Embryonic facial prominence (tissue), 1 donor: ENCODE measurements around the gene SORCS2.

Source experiments
- DNase-seq: peaks from one replicate; pipeline ENCODE4 v3.0.0-alpha.2; 2016; ENCODE audit errors: extremely low spot score

The SORCS2 gene

DNA sequence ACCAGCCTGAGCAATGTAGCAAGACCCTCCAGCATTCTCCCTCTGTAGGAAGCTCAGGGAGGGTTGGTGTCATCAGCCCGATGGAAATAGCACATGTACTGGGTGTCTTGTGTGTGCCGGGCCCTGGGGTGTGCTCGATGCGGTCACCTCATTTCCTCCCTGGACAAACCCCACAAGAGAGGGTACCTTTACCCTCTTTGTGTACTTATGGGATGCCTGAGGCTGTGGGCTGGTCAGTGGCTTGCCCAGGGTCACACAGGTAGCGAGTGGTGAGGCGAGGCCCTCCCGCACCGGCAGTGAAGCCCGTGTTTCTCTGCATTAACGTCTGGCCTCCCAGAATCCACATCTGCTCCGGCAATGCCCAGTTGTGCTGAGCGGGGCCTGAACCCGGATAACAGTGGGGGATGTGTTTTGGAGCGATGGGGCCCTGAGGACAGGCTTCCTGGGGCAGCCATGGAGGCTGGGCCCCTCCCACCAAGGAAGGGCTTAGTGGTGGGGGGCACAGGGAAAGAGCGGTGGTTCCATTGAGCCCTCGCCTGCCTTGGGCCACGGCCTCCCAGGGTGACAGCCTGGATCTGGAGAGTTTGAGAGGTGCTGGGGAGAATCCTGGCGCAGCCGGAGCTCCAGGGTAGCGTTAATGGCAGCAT lies 234.3 kb downstream of the SORCS2 start:
- no peak for DNase-seq

DNA sequence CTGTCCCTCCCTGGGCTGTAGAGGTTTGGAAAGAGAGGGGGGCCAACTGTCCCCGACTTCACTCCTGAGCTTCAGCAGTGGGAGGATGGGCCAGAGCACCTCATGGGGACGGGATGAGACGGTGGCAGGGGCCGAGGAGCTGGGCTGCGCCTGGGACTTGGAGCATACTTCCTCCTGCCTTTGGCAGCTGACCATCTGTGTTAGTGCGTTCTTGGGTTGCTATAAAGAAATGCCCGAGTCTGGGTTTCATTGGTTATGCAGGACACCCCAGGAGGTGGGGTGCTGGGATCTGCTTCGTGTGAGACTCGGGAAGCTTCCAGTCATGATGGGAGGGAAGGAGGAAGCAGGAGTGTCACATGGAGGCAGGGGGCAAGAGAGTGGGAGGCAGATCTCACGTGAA lies 235.0 kb downstream of the SORCS2 start:
- DNase-seq = no peak

DNA sequence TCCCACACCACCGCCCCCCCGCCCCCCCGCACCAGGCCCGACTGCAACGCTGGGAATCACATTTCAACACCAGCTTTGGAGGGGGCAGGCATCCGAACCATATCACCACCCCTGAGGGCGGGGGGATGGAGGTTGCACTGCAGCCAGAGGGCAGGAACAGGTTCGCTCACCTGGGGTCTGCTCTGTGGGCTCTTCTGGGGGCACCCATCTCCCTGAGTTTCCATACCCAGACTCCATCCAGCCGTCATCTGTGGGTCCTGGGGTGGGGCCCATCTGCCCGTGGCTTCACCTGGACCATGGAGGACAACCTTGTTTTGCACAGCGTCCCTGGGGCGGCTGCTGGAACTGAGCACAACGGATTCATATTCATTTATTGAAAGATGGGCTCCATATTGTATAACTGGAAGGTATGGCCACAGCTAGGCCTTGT lies 235.5 kb downstream of the SORCS2 start:
- DNase-seq = no peak

DNA sequence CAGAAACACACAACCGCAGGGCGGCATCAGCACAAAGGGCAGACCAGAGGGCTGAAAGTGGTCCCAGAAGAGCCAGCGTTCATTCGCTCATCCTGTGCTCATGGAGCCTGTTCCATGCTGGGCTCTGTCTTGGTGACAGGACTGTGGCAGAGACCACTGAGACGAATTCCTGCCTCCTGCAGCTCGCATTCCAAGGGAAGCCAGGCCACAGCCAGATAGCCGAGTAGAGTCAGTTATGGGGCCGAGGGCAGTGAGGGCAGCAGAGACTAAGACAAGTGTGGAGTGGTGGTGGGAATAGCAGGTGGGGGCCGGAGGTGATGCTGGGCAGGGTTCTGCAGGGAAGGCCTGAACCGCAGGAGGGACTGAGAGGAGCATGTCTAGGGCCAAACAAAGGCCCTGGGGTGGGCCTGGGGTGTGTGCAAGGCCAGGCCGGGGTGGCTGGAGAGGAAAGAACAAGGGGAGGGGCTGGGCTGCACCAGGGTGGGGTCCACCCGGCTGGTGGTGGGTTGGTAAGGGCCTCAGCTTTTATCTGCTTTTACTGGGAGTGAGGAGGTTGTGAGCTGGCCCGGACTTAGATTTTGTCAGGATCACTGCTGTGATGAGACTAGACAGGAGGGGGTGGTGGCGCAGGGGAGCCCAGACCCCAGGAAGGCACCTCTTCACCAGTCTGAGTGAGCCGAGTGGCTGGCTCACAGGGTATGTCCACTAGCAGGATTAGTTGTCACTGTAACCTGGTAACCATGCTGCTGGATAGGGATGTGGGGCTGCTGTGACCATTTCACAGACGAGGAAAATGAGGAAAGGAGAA lies 236.1 kb downstream of the SORCS2 start:
- no peak for DNase-seq

DNA sequence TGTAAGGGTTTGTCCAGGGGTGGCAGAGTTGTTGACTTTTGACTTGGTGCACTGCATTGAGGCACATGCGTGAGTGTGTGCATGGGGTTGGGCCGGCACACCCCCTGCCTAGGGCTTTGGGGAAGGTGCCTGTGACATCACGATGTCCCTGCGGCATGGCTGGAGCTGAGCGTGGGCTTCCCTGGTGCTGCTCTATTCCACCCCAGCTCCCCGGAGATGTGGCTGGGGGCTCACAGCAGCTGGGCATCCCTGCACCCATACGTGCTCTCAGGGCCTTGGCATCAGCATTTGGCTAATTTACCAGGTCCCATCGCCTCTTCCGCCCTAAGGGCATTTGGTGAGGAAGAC lies 236.7 kb downstream of the SORCS2 start:
- no peak for DNase-seq

DNA sequence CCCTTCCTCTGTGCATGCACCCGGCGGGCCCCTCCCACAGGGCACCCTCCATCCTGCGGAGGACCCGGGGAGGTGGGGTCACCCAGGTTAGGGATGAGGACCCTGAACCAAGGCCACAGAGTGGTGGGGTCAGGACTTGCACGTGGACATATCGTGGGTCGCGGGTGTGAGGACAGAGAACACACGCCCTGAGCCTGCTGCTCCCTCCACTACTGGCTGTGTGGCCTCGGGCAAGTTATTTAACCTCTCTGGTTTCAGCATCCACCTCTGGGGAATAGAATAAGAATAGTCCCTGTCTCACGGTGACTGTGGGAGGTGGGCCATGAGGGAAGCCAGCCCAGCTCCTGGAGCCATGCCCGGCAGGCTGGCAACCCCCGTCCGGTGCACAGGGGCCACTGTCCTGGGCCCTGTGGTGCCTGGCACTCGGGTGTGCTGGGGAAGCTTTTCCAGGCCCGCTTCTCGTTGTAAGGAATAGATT lies 237.3 kb downstream of the SORCS2 start:
- DNase-seq = no peak

DNA sequence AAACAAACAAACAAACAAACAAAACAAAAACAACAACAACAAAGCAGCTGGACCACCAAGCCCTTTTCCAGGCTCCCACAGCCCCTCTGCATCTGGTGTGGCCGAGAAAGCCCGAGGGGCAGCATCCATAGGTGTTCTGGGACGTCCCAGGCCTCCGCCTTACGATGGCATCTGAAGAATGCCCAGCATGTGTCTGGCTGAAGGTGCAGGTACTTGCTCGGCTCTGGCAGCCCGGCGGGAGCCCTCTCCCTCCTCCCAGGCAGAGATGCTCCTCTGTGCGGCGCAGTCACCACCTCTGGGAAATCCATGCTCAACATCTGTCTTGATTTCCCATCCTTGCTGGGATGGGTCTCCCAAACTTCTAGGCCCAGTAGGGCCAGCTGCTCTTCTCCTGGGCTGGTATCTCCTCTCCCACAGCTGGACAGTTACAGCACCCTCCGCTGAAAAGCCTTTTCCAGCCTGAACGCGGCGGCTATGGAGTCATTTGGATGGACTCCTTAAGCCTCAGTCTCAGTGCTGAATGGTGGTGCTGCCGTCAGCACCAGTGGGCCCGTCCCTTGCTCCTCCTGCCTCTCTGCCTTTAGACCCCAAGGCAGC lies 238.1 kb downstream of the SORCS2 start:
- DNase-seq = no peak

DNA sequence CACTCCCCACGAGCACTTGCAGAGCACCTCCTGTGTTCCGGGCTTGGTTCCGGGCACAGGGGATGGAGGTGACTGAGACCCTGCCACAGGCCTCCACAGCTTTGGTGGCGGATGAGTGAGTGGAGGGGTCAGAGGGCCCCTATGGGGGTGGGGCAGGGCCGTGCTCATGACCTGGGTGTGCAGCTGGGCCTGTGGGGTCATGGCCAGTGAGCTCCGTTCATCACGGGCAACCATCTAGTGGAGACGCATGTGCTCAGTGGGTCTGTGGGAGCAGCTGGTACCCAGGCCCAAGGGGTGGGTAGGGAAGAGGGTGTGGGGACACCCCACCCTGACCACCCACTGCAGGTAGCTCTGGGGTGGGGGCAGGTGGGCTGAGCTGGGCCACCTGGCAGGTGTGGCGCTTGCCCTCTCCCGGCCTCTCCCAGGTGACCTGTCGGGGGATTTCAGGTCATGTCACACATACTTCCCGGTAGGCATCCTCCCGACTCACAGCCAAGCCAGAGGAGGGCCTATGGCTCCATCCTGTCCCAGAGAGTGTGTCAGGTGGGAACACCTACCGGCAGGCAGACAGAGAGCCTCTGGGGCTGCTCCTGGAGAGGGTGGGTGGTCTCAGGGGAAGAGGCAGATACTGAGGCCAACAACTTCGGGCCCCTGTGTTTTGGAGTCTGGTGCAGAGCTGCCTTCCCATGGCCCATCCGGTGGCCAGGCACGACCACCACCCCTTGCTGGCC lies 238.8 kb downstream of the SORCS2 start:
- DNase-seq = no peak

DNA sequence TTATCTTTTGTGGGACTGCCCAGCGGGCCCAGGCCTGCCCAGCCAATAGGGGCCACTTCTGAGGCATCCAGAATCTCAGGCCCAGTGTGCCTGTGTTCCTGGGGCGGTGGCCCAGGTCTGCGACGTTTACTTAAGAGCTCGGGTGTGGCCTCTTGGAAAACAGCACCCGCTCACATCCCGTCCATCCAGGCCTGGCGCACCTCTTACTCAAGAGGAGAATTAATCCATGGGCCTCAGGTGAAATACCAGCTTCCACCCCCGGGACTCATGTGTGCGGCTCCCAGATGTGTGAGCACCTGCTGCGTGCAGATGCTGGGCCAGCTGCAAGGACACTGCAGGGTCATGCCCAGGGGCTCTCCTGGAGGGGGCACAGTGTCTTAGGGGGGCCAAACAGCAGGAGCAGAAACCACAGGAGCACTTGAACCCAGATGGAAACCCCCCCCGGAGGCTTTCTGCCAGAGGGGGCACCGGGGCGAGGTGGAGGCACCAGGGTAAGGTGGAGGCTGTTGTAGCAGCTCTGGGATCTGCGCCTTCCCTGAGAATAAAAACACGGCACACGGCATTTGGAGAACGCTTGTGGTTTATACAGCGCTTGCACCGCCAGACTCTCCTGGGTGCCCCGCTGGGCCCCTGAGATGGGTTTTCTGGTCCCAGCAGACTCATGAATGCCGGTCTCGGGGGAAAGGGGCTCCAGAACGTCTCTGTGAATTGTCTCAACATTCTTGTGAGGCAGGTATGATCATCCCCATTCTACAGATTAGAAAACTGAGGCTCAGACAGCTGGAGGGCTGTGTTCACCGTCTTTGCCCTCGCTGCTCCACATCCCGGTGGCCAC lies 239.6 kb downstream of the SORCS2 start:
- no peak for DNase-seq

DNA sequence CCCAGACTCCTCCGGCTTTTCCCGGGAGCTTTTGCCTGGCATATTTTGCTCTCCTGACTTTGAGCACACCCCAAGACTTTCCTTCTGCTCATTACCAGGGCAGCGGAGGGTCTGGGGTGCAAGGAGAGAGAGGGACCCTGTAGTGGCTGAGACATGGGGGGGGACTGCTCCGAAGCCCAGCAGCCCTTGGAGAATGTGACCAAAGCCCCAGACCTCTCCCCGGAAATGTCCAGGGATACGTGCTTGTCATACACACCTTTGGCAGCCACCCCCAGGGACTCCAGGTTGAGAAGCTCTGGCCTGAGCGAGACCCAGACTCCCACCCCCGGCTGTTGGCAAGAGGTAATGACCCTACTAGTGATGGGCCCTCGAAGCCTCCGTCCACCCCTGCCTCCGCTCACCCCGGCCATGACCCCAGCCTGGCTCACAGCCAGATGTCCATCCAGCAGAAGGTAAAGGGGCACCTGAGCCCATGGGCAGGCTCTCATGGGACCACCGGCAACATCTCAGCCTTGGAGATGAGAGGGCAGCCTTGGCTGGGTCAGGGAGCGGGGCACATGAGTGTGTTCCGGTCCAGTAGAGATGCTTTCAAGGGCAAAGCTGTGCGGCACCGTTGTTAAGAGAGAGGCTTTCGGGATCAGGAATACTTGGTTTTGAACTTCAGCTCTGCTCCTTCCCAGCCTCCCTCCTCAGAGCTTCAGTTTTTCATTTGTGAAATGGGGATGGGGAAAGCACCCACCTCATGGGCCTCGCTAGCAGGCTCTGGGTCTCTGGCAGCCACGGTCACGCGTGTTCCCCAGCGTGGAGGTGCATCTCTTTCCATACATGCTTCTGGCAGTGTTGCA lies 240.4 kb downstream of the SORCS2 start:
- DNase-seq = no peak

DNA sequence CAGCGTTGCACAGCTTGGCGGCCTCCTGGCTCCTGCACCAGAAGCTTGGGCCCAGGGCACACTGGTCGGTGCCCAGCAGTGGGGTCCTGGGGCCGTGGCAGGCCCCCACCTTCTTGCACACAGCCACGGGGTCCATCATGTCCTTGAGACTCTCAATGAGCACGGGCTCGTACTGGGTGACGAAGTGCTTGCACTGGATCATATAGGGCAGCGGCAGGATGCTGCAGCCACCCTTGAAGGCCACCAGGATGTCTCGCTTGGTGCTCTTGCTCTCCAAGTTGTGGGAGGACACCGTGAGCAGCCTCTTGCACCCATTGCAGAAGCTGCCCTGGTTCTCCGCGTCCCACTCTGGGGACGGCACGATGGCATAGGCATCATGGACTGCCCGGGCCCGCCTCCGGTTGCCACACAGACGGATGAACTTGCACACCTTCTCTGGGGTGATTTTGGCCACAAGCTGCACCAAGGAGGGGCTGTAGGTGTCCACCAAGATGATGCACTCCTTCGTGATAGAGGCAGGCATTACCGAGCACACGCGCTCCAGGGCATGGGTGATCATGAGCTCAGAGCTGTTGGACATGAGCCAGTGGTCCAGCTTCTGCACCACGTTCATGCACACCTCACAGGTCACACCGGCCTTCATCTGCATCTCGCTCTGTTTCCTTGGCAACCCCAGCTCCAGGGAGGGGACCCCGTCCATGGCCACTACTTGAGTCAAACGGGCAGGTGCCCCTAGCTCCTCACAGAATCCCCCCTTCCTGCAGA lies 241.2 kb downstream of the SORCS2 start:
- DNase-seq = no peak

DNA sequence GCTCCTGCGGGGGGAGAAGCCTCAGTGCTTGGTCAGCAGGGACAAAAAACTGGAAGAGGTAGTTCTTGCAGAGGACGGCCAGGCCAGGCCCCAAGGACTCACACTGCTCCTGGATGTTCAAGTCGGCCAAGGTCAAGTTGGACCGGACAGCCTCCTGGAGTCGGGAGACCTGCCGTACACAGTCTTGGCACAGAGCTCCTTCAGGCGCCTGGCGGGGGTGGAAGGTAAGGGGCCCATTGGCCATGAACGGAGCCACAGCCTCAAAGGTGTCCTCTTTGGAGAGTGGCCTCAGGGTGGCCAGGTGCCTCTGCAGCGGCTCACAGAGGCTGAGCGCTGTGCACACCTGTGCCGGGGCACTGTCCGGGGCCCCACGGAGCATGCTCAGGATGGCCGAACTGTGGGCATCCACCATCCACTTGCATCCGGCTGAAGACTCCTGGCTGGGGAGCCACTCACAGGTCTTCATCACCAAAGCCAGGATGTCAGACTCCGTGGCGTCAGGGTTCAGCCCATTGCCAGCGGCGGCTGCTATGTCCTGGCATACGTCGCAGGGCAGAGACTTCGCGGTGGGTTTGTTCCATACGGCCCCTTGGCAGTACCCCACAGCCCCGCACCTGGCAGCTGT lies 241.9 kb downstream of the SORCS2 start:
- DNase-seq = no peak

DNA sequence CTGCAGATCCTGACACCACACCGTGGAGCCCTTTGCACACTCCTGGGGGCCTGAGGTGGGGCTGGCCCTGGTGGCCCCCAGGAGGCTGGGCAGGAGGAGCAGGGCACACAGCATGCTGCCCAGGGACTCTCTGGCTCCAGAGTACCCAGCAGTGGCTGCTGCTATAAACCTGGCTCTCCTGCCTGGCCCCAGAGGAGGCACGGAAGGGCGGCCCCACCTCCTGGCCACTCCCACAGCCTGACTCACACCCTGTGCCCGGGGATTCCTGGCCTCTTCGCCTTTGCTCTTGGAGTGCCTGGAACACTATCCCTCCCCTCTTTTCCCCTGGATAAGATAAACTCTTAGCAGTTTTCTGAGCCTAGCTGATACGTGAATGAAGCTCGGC lies 242.4 kb downstream of the SORCS2 start, which contains the start of gene PSAPL1:
TSS of gene PSAPL1 (minus strand) at position 165 of the 385 bp plus-strand sequence. CDS start at position 114, 51 bp downstream.
- DNase-seq = no peak

DNA sequence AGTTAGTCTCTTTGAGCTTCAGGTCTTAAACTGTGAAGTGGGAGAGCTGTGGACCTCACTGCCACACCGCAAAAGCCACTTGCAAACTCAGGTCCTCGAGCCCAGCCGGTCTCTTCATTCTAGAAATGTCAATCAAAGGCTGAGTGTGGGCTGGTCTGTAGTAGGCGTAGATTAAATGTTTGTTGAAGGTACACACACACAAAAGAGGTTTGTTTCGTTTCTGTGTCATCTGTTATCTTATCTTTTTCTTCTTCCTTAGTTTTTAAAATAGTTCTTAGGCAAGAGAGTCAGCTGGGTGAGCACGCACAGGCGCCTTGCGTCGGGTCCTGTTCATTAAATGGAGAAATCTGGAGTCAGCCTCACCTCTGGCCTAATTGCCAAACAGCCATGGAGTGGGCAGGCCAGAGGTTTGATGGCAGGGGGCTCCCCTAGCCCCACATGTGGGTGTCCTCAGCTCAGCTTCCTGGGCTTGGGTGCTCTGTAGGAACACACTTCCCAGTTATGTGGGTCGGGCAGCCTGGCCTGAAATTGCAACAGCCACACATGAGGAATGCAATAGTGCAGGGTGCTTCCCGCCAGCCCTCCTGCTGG lies 243.2 kb downstream of the SORCS2 start:
- DNase-seq = no peak

DNA sequence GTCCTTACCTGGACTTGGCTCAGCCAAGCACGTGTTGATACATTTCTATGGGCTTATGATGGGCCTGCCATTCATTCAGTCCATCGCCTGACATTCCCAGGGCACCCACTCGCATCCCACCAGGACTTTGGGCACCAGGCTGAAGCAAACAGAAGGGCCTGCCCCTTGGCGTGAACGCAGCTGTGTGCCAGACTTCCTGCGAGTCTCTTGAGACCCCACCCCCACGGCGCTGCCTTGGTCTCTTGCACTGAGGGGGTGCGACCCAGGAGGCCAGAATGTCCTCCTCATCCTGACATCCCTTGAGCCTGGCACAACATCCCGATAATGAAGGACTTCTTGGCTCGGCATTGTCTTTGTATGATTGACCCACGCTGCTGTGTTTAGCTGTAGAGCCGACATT lies 243.9 kb downstream of the SORCS2 start:
- DNase-seq = no peak

DNA sequence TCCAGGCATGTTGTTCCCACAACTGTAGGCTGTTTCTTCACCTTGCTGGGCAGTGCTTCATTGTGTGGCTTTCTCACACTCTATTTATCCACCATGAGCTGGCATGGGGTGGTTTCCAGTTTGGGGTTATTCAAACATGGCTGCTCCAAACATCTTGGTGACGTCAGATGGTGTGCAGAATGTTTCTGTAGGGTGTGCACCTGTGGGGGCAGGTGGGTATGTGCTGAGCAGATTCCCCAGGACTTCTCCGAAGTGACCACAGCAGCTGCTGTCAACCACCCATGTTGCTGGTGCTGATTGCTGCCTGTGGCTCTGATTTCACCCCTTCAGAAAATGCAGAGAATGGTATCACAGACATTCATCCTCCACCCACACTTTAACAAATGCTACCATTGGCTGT lies 247.4 kb downstream of the SORCS2 start:
- DNase-seq = no peak

DNA sequence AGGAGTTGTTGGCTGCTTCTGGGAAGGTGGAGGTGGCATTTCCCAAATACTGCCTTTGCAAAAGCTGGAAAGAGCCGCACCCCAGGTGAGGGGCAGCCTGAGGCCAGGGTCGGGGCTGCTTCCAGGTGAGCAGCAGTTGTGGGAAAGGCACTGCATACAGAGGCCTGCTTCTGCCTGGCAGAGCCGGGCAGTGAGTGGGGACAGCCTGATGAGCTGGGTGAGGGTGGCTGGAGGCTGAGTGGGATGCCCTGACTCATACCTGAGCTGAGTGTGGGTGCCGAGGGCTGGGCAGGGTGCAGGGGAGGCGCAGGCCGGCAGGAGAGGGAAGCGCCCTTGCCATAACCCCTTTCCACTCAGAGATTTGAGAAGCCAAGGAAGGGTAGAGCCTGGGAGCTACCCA lies 248.9 kb downstream of the SORCS2 start:
- no peak for DNase-seq

DNA sequence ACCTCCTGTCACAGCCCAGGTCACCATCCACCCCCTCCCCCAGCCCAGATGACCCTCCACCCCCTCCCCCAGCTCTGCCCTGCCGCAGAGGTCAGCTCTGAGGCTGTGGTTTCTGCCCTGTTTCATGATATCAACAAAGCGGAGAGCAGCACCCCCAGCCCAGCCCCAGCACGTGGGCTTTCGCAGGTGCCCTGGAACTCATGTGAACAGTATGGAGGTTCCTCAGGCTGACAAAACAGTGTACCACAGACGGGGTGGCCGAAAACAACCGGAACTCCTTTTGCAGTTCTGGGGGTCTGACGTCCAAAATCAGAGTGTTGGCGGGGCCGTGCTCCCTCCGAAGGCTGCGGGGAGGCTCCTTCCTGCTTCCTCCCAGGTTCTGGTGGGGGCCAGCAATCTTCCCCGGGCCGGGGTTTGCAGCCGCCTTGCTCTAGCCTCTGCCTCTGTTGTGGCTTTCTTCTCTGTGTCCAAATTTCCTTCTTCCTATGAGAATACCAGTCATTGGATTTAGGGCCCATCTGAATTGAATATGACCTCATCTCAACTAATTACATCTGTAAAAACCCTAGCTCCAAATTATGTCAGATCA lies 250.3 kb downstream of the SORCS2 start:
- no peak for DNase-seq
